GM12892 (cell line): ENCODE results near the gene LANCL3.

ENCODE experiments used
- POLR2A ChIP-seq: IDR thresholded peaks from 2 replicates; pipeline ENCODE4 v1.6.1; 2011; ENCODE audit warnings: low read depth, low read length, control low read depth
- POLR2AphosphoS5 ChIP-seq: IDR thresholded peaks from 2 replicates; pipeline ENCODE4 v1.6.1; 2011; ENCODE audit warnings: low read depth, low read length, control low read depth

- TF ChIP-seq POLR2AphosphoS5 = no peak
- no peak for TF ChIP-seq POLR2A
Observed at GRCh38 chrX:37659047-37659446, 87.6 kb downstream of the LANCL3 start.
